Esophagus muscularis mucosa (tissue), 4 donors: ENCODE results near the gene MYL12B.

Experiments used
- CTCF ChIP-seq, 3 experiments: fragments of 200-600 bp in 2 of 3; fragments of 450-650 bp in 1 of 3; sonication (generic) in 2 of 3; IDR thresholded peaks; one replicate each; pipeline ENCODE4 v1.5.1; 2017 to 2019; ENCODE audit warnings: antibody characterized with exemption in 3 of 3, mild to moderate bottlenecking in 2 of 3, moderate library complexity in 1 of 3
- EP300 ChIP-seq: sonication (generic); formaldehyde crosslinking; IDR thresholded peaks from one replicate; pipeline ENCODE4 v1.6.1; 2017; ENCODE audit warnings: antibody characterized with exemption
- POLR2A ChIP-seq: fragments of 450-650 bp; IDR thresholded peaks from one replicate; pipeline ENCODE4 v1.6.1; 2017; ENCODE audit warnings: antibody characterized with exemption, moderate library complexity, mild to moderate bottlenecking, low read depth

- TF ChIP-seq CTCF (IDR thresholded peaks at IDR 0.05): no peak
- TF ChIP-seq POLR2A: no peak
- no peak for TF ChIP-seq EP300
Observed at GRCh38 chr18:3250237-3251107, 11.5 kb upstream of the MYL12B start.
